B cell (primary cell): Measurements from ENCODE around the gene LIPE. TPM values are rescaled to one million over a fixed set of nuclear protein-coding genes. Genes with fewer than 3 reads are reported as not detected.

Experiments used
- ATAC-seq: fragments of 200-7000 bp; cut with Tn5 transposase; one replicate; pipeline ENCODE4 v1.10.0; 2021; ENCODE audit warnings: low read depth, mild to moderate bottlenecking, moderate number of reproducible peaks, moderate library complexity
- CTCF ChIA-PET: fragments of 350-600 bp; sonication (Branson Sonifier 250); formaldehyde crosslinking; loops from one replicate; lab custom pipeline; 2021; ENCODE audit warnings: antibody characterized with exemption, inconsistent platforms; lab: Charles Lee
- POLR2A ChIA-PET: fragments of 350-600 bp; sonication (Branson Sonifier 250); formaldehyde crosslinking; loops from one replicate; lab custom pipeline; 2021; ENCODE audit warnings: antibody characterized with exemption; lab: Charles Lee
- DNase-seq: peaks from one replicate; pipeline ENCODE4 v3.0.0; 2013
- H2AFZ ChIP-seq: 2 replicates; pipeline ENCODE4 v1.6.1; 2012; ENCODE audit warnings: mild to moderate bottlenecking, low read depth, low read length; ENCODE audit not compliant: insufficient read depth, poor library complexity, severe bottlenecking
- H3K27ac ChIP-seq, 2 donors: 1 replicate in 1 of 2; 2 replicates in 1 of 2; pipeline ENCODE4 v1.5.1; 2012 to 2013; ENCODE audit warnings: low read length in 2 of 2, mild to moderate bottlenecking in 2 of 2, moderate library complexity in 1 of 2
- H3K27me3 ChIP-seq, 4 experiments: fragments of 200-600 bp in 1 of 4; sonication (generic) in 1 of 4; replicated peaks in 1 of 4; 1 replicate in 2 of 4; 2 replicates in 2 of 4; pipeline versions ENCODE4 v1.6.1 to v1.7.0; 2013 to 2016; ENCODE audit warnings: low read length in 3 of 4, mild to moderate bottlenecking in 2 of 4, mixed read lengths in 1 of 4, moderate library complexity in 1 of 4; ENCODE audit not compliant: insufficient read depth in 4 of 4, control insufficient read depth in 3 of 4; ENCODE audit errors: control extremely low read depth in 1 of 4
- H3K36me3 ChIP-seq, 2 experiments: replicated peaks in 1 of 2; 1 replicate in 1 of 2; 2 replicates in 1 of 2; pipeline versions ENCODE4 v1.6.1 to v1.7.1; 2013; ENCODE audit warnings: low read length in 1 of 2; ENCODE audit not compliant: insufficient read depth in 2 of 2, control insufficient read depth in 1 of 2; ENCODE audit errors: control extremely low read depth in 1 of 2, extremely low read depth in 1 of 2
- H3K4me1 ChIP-seq, 2 donors: fragments of 200-600 bp in 1 of 2; sonication (generic) in 1 of 2; 1 replicate in 1 of 2; 2 replicates in 1 of 2; pipeline versions ENCODE4 v1.5.1 to v1.6.1; 2013 to 2017; ENCODE audit warnings: low read length in 2 of 2; ENCODE audit not compliant: control insufficient read depth in 2 of 2, insufficient read depth in 2 of 2
- H3K4me2 ChIP-seq: replicated peaks from 2 replicates; pipeline ENCODE3; 2012; ENCODE audit warnings: mild to moderate bottlenecking, low read depth, low read length; ENCODE audit not compliant: poor library complexity, severe bottlenecking
- H3K4me3 ChIP-seq, 5 experiments: fragments of 200-600 bp in 1 of 5; sonication (generic) in 1 of 5; 1 replicate in 3 of 5; 2 replicates in 2 of 5; pipeline versions ENCODE4 v1.5.1 to v1.7.0; 2011 to 2016; ENCODE audit warnings: low read length in 4 of 5, mild to moderate bottlenecking in 4 of 5, low read depth in 2 of 5, control low read depth in 1 of 5, moderate library complexity in 1 of 5; ENCODE audit not compliant: insufficient read depth in 1 of 5; ENCODE audit errors: control extremely low read depth in 1 of 5, extremely low read depth in 1 of 5
- H3K79me2 ChIP-seq: fragments of 200-600 bp; sonication (generic); one replicate; pipeline ENCODE4 v1.6.0; 2016; ENCODE audit warnings: low read length; ENCODE audit not compliant: control insufficient read depth, insufficient read depth
- H3K9ac ChIP-seq: fragments of 200-600 bp; sonication (generic); 2 replicates; pipeline ENCODE4 v1.6.1; 2017; ENCODE audit warnings: mild to moderate bottlenecking, low read length, moderate library complexity
- H3K9me3 ChIP-seq, 3 donors: one replicate each; pipeline versions ENCODE4 v1.6.1 to v1.7.1; 2013; ENCODE audit warnings: low read length in 2 of 3; ENCODE audit not compliant: control insufficient read depth in 2 of 3, insufficient read depth in 1 of 3; ENCODE audit errors: control extremely low read depth in 1 of 3
- H4K20me1 ChIP-seq: 2 replicates; pipeline ENCODE4 v1.6.0; 2012; ENCODE audit warnings: mild to moderate bottlenecking, low read length; ENCODE audit not compliant: insufficient read depth, control insufficient read depth, poor library complexity, severe bottlenecking
- H3K27ac Mint-ChIP-seq: one replicate; pipeline ENCODE4 v1.8.0; 2021; ENCODE audit warnings: mixed read lengths
- H3K27me3 Mint-ChIP-seq: one replicate; pipeline ENCODE4 v1.8.0; 2021; ENCODE audit warnings: mixed read lengths
- H3K4me1 Mint-ChIP-seq: one replicate; pipeline ENCODE4 v1.8.0; 2021; ENCODE audit warnings: mixed read lengths
- H3K4me3 Mint-ChIP-seq: one replicate; pipeline ENCODE4 v1.8.0; 2021; ENCODE audit warnings: mixed read lengths
- H3K9me3 Mint-ChIP-seq: one replicate; pipeline ENCODE4 v1.8.0; 2022; ENCODE audit warnings: mixed read lengths; ENCODE audit not compliant: insufficient read depth
- CTCF ChIP-seq: fragments of 200-600 bp; IDR thresholded peaks from one replicate; pipeline ENCODE4 v1.8.0; 2022; ENCODE audit warnings: antibody characterized with exemption, mild to moderate bottlenecking
- EZH2 ChIP-seq: IDR thresholded peaks from 2 replicates; pipeline ENCODE4 v1.6.1; 2012; ENCODE audit warnings: borderline replicate concordance, low read depth, mild to moderate bottlenecking, moderate library complexity, low read length; ENCODE audit not compliant: insufficient read depth, poor library complexity, severe bottlenecking
- WGBS: methylation state at CpG from one replicate; pipeline ENCODE4 v1.1.5; 2013; ENCODE audit warnings: missing lambda C conversion rate; ENCODE audit not compliant: insufficient coverage; 5-methylcytosine and 5-hydroxymethylcytosine counted together
- intact Hi-C: fragments of 100-400 bp; cut with micrococcal nuclease; formaldehyde crosslinking; loops from one replicate; pipeline ENCODE4 v1.10.0; 2022
- polyA plus RNA-seq: library from polyadenylated mRNA; depleted of rRNA; stranded (reverse); fragments of >200 nt; gene quantifications from 2 replicates; pipeline ENCODE4 v1.2.3, GENCODE V29; 2012
- total RNA-seq, 2 donors: library from RNA; stranded (reverse); fragments of 120-200 nt in 1 of 2; gene quantifications; 1 replicate in 1 of 2; 2 replicates in 1 of 2; pipeline versions ENCODE4 v1.2.3 to v1.2.4, GENCODE V29; 2013 to 2022

The LIPE gene
- total and polyA plus RNA-seq, 2 donors (not counting 1 experiment from before 2014, with no cell fraction given): 46.9 to 49.4 TPM

DNA sequence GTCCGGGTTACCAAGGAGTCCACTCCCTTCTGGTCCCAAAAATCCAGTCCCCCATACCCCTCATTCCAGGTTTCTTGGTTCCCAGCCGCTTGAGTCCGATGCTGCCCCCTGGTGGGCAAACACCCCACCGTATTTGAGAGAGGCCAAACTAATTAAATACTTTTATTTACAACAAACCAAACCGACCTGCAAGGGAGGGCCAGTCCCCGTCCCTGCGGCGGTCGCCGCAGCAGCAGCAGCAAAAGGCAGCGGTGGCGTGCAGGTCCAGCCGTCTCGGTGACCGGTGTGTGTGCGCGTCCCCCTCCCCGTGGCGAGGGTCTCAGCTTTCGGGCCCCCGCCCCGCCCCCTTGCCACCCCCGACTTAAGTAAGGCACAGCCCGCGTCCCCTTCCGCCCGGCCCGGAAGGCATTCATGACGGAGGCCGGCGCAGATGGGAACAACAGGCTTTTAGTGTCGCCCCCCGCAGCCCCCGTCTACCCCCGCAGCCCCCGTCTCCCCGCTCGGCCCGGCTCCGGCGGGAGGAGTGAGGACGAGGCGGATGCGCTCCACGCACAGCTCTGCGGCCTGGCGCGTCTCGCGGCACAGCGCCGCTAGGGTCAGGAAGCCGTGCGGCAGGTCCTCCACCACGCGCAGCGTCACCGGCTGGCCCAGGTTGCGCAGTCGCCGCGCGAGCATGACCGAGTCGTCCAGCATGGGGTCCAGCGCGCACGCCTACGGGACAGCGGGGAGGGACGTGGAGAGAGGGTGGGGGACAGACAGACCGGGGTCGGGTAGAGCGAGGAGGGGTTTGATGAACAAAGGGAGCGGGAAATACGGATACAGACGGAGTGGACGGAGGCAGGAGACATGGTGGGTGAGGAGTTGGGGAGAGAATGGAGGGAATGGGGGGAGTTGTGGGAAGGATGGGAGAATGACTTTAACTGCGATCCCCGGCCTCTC is 25.6 kb downstream of the LIPE start:
- peak overlapping the region; percentile 87 for H3K27ac Mint-ChIP-seq
- H3K36me3 ChIP-seq: peaks cover 0 to 21% of the 10 kb centered on the region in 2 experiments
- H3K9me3 Mint-ChIP-seq: no peaks in the 10 kb centered on the region
- no peaks in the 10 kb centered on the region for H3K27me3 ChIP-seq
- H3K9ac ChIP-seq: peak overlapping the region; percentile 60
- H3K4me2 ChIP-seq: peak overlapping the region; percentile 95
- H2AFZ ChIP-seq: peak overlapping the region; percentile 79
- POLR2A ChIA-PET: interaction anchor here (0.5 to 0.6 kb wide), 2 partner anchors 10 to 37 kb away, joined by 3 to 6 read pairs; no protein-coding TSS in a partner anchor
- no peaks in the 10 kb centered on the region for H4K20me1 ChIP-seq
- peak overlapping the region in 4 of 5 experiments; percentile 45 to 67 (median 52) for H3K4me3 ChIP-seq
- ATAC-seq (peak; percentile 50), DNase-seq (peak; percentile 85)
- H3K4me3 Mint-ChIP-seq: peak overlapping the region; percentile 89
- TF ChIP-seq CTCF: peak; percentile 82
- TF ChIP-seq EZH2: no peak
- peaks cover 41% of the 10 kb centered on the region for H3K4me1 Mint-ChIP-seq
- intact Hi-C loops: loop anchor here (1.0 kb wide), 4 partner anchors 14 to 76 kb away; partner anchors contain the start of gene MEGF8
- no peaks in the 10 kb centered on the region for H3K9me3 ChIP-seq
- CTCF ChIA-PET: interaction anchor here (0.5 to 3.1 kb wide), 19 partner anchors 10 to 323 kb away, joined by 3 to 27 read pairs (median 6); partner anchors contain the start of genes CEACAM1 and CNFN
- peaks cover 21 to 35% of the 10 kb centered on the region in 2 donors for H3K4me1 ChIP-seq
- H3K27me3 Mint-ChIP-seq: no peaks in the 10 kb centered on the region
- peaks cover 33% of the 10 kb centered on the region for H3K79me2 ChIP-seq
- whole genome bisulfite sequencing: under 1% methylated on average over 70 of the region's 80 CpGs
- H3K27ac ChIP-seq: peak overlapping the region in 1 of 2 donors; percentile 15
